ENCODE data around the gene PRKCI.
A peak's percentile ranks its signal among the peaks of the same experiment; 100 is the strongest.

Gene PRKCI

GRCh38 chr3:170222647-170223541, 670 bp downstream of the PRKCI start:
- in situ Hi-C loops (cut with MboI; ENCODE audit: low sequenced_read_pairs, unreplicated experiment) = no loop called here
- peak; percentile 65 for DNase-seq (ENCODE audit: low spot score)
- TF ChIP-seq CTCF (IDR thresholded peaks at IDR 0.05; ENCODE audit: borderline replicate concordance, control extremely low read depth, extremely low read depth, insufficient read depth, missing control alignments) = no peak

DNA sequence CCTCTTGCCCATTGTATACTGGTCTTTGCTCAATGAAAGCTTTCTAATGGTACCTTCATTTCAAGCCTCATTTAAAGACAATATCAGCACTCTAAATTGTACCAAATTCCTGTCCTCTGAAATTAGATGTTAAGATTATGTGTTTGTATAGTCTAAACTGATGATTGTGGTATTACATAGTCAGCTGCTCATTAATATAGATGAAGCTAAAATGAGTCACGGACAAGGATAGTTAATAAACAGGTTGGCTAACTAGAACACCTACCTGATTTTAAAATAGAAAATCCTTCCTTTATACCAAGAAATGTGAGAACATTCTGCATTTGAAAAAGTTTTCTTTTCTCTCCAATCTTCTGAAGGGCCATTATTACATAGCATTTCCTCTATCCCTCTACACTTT, 2.9 kb downstream of the PRKCI start:
- DNase-seq (ENCODE audit: low spot score) = no peak
- TF ChIP-seq CTCF (IDR thresholded peaks at IDR 0.05; ENCODE audit: borderline replicate concordance, control extremely low read depth, extremely low read depth, insufficient read depth, missing control alignments) = no peak
- in situ Hi-C loops (cut with MboI; ENCODE audit: low sequenced_read_pairs, unreplicated experiment) = no loop called here

GRCh38 chr3:170226426-170226960, 4.3 kb downstream of the PRKCI start:
- TF ChIP-seq CTCF (IDR thresholded peaks at IDR 0.05; ENCODE audit: borderline replicate concordance, control extremely low read depth, extremely low read depth, insufficient read depth, missing control alignments) = no peak
- DNase-seq (ENCODE audit: low spot score) = no peak
- in situ Hi-C loops (cut with MboI; ENCODE audit: low sequenced_read_pairs, unreplicated experiment) = no loop called here

DNA sequence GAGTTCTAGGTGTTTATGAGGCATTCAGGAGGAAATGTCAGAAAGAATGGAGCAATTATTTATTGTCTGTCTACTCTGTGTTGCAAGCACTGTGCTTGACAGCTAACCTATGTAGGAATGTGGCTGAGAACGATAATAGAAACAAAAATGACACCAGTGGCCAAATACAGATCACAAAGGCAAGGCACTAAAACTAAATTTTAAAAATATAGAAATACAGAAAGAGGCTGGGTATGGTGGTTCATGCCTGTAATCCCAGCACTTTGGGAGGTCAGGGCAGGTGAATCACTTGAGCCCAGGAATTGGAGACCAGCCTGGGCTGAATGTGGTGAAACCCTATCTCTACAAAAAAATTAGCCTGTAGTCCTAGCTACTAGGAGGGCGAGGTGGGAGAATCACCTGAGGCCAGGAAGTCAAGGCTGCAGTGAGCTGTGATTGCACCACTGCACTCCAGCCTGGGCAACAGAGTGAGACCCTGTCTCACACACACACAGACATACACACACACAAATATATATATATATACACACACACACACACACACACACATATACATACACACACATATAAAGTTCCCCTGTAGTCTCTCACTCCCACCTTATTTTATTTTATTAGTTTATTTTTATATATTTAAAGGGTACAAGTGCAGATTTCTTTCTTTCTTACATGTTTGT, 6.0 kb downstream of the PRKCI start:
- in situ Hi-C loops (cut with MboI; ENCODE audit: low sequenced_read_pairs, unreplicated experiment) = no loop called here
- no peak for TF ChIP-seq CTCF (IDR thresholded peaks at IDR 0.05; ENCODE audit: borderline replicate concordance, control extremely low read depth, extremely low read depth, insufficient read depth, missing control alignments)
- no peak for DNase-seq (ENCODE audit: low spot score)

GRCh38 chr3:170232266-170232665, 10.0 kb downstream of the PRKCI start:
- in situ Hi-C loops (cut with MboI; ENCODE audit: low sequenced_read_pairs, unreplicated experiment) = no loop called here
- no peak for TF ChIP-seq CTCF (IDR thresholded peaks at IDR 0.05; ENCODE audit: borderline replicate concordance, control extremely low read depth, extremely low read depth, insufficient read depth, missing control alignments)
- no peak for DNase-seq (ENCODE audit: low spot score)

DNA sequence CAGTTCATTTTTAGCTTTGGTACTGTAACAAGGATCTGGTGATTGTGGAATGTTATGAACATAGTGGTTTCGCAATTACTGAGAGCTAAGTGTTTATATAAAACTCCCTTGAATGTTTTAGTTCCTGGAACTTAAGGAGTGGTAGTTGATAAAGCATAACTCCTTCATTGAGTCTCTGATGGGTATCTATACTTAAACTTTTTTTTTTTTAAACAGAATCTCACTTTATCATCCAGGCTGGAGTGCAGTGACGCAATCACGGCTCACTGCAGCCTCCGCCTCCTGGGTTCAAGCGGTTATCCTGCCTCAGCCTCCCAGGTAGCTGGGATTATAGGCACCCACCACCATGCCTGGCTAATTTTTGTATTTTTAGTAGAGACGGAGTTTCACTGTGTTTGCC, 11.3 kb downstream of the PRKCI start:
- no peak for DNase-seq (ENCODE audit: low spot score)
- TF ChIP-seq CTCF (IDR thresholded peaks at IDR 0.05; ENCODE audit: borderline replicate concordance, control extremely low read depth, extremely low read depth, insufficient read depth, missing control alignments) = no peak
- in situ Hi-C loops (cut with MboI; ENCODE audit: low sequenced_read_pairs, unreplicated experiment) = no loop called here
